ENCODE results near the gene RAP1GAP. TPM values are rescaled to one million over a fixed set of nuclear protein-coding genes. Genes with fewer than 3 reads are reported as not detected.

Gene RAP1GAP
- polyA plus RNA-seq, 3 donors = 0.45 to 65.5 (median 6.9) TPM

DNA sequence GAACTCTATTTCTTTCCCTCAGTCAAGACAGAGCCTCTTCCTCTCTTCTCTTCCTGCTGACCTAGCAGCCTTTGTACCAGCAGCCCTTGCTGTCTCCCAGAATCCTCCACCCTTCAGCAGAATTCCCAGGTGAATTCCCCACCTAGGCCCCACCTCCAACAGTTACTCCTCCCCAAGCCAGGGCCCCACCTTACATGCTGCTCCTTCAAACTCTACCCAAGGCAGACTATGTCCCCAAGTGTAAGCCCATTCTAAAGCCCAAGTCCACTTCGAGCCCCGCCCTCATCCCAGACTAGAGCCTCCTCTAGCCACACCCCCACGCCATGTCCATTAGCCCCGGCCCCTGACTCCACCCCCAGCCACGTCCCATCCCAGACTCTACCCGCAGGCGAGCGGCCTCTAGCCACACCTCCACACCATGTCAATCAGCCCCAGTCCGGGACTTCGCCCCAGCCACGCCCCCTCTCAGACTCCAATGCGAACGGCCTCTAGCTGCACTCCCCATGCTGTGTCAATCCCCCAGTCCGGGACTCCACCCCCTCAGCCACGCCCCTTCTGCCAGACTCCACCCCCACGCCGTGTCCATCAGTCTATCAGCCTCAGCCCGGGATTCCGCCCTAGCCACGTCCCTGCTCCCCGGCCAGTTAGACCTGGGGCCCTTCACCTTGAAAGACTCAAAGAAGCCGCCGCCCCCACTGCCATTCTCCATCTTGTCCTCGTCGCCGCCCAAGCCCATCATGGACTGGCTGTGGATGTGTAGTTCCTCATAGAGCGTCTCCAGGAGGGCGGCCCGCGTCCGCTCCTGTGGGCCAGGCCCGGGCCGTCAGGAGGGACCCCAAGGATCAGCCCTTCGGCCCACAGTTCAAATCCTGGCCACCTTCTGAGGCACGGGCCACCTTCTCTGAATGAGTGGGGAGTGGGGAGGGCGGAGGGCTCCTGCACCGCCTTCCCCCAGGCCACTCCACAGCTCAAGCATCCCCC is 61.3 kb downstream of the RAP1GAP start:
- no peak overlapping the region for H3K27ac ChIP-seq (ENCODE audit: low read depth, low read length)
- WGBS, 3 donors = 28 to 51% (median 35%) methylated on average over 37 of the region's 37 CpGs

DNA sequence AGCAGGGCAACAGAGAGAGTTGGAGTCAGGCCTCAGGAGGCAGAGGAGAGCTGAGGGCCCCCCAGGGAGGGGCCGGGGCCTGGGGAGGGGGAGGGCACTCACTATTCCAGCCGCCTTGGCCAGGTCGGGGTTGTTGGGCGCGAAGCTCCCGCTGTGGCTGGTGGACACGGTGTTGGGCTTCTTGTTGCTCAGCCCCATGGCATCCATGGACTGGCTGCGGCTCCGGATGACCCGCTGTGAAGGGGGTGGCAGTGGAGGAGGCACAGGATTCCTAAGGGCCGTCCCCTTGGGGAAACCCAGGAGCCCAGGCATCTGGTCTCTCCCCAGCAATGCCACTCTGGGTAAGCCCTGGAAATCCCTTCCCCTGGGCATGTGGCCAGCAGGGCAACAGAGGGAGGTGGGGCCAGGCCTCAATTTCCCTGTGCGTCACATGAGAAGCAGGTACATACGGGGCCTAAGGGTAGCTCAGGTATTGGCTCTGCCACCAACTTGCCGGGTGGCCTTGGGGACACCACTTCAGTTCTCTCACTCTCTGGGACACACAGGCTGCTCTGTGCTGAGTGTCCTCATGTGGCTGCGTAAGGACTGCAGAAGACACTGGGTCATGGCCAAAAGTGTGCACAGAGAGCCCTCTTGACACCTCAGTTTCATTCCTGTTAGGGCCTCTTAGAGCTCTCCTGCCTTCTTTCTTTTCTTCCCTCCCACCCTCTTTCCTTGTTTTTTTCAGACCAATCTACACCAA is 63.0 kb downstream of the RAP1GAP start:
- no peak overlapping the region for H3K27ac ChIP-seq (ENCODE audit: low read depth, low read length)
- 85 to 92% (median 87%) methylated on average over 14 to 15 of the region's 15 CpGs for WGBS, 3 donors

DNA sequence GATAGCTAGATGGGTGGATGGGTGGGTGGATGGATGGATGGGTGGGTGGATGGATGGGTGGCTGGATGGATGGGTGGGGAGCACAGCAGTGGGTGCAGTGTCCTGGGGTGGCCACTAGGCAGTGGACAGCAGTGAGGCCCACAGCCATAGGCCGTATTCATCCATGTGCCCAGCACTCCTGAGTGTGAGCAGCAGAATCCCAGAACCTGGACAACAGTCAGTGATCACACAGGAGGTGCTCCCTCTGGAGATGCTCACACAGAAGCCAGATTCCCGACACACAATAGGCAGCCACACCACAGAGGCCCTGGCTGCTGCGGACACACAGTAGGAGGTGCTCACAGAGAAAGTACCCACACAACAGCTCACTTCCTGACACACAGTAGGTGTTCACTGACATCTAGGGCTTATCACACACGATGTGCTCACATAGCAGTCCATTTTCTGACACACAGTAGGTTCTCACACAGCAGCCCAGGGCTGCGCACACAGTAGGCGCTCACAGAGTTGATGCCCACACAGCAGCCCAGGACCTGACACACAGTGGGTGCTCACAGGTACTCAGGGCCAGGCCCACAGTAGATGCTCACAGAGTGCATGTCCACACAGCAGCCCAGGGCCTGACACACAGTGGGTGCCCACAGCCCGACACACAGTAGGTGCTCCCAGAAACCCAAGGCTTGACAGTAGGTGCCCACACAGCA is 64.0 kb downstream of the RAP1GAP start:
- H3K27ac ChIP-seq (ENCODE audit: low read depth, low read length) = no peak overlapping the region
- WGBS, 3 donors = 85 to 92% (median 90%) methylated on average over 7 of the region's 7 CpGs

DNA sequence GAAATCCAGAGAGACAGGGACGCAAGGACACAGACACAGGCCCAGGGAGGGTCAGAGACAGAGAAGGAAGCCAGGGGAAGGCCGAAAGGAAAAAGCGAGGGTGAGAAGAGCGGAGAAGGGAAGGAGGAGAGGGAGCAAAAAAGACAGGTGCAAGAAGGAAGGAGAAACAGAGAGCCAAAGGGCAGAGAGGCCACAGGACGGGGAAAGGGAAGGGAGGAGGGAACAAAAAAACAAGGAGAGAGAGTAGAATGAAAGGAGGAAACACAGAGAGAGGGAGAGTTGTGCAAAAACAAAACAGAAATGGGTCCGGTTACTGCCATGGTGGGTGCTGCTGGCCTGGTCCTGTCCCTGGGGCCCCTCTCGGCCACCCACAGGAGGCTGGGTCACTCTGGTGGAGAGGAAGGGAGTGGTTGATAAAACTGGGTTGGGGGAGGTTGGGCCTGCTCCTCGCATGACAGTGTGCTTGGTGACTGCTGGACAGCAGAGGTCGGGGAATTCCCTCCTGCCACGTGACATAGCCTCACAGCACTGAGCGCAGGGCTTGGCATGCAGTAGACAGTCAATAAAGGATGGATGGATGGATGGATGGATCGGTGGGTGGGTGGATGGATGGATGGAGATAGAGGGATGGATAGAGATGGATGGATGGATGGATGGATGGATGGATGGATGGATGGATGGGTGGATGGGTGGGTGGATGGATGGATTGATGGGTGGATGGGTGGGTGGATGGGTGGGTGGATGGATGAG is 64.8 kb downstream of the RAP1GAP start:
- no peak overlapping the region for H3K27ac ChIP-seq (ENCODE audit: low read depth, low read length)
- 84 to 92% (median 84%) methylated on average over 12 of the region's 12 CpGs for WGBS, 3 donors

DNA sequence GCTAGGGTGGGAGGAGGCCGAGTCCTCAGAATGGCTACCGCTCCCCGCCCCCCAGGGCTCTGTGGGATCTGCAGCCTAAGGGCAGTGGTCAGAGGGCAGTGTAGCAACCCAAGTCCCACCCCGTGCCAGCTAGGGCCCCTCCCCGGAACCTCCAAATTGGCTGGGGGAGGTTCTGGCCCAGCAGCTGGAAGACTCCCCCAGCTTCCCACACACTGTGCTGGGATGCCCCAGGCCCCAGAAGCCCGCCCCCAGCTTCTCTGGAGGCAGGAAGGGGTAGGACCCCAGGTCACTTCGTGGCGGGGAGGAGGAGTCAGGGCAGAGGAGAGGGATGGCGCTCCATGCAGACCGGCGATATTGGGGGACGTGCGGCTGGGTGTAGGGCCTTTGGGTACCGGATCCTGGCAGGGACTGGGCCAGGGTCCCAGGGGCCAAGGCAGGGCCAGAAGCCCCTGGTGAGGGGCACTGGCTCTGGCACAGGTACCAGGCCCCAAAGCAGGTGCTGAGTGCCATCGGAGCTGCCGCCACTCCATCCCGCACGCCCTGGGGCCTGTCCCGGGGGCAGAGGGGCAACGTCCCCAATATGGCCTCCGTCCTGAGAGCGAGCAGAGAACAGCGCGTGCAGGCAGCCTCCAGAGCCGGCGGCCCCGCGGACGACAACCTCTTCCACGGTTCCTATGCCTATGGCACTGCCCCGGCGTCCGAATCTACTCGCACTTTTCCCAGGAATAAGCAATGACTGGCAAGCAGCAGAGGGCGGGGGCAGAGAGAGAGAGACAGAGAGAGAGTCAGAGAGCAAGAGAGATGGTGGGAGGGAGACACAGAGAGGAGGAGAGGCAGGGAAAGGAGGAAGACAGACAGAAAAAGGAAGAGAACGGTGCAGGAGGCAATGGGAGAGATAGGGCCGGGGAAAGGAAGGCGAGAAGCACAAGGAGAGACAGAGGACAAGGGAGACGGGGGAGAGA is 65.7 kb downstream of the RAP1GAP start:
- H3K27ac ChIP-seq (ENCODE audit: low read depth, low read length) = no peak overlapping the region
- WGBS, 3 donors = 82 to 91% (median 91%) methylated on average over 39 of the region's 39 CpGs

DNA sequence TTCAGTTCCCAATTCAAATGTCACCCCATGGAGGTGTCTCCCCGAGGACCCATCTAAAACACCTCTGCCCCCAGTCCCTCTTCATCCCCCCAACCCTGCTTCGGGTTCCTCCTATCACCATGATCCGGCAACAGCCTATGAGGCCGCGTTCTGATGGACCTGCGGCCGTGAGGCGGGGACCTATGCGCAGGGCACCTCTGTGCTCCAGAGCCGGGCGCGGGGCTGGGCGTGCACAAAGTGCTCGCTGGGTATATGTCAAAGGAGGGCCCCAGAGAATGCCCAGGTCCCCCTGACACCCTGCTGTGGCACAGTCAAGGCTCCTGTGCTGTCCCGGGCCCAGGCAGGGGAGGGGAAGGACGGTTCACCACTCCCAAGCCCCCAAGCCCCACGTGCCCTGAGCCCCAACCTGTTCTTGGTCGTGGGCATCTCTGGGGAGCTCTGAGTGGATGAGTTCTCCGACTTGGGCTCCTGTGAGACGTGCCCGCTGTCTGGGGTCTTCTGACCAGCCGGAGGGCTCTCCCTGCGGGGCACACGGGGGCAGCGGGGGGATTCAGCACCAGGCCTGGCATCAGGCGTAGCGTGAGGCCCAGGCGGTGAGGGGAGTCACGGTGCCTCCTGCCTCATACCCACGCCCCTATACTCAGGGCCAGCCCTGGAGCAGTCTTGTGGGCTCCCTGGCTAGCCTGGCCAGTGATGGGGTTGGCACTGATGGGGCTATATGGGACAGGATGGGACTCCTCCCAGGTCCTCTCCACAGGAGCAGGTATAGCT is 67.7 kb downstream of the RAP1GAP start:
- 87 to 94% (median 88%) methylated on average over 30 of the region's 30 CpGs for WGBS, 3 donors
- no peak overlapping the region for H3K27ac ChIP-seq (ENCODE audit: low read depth, low read length)

DNA sequence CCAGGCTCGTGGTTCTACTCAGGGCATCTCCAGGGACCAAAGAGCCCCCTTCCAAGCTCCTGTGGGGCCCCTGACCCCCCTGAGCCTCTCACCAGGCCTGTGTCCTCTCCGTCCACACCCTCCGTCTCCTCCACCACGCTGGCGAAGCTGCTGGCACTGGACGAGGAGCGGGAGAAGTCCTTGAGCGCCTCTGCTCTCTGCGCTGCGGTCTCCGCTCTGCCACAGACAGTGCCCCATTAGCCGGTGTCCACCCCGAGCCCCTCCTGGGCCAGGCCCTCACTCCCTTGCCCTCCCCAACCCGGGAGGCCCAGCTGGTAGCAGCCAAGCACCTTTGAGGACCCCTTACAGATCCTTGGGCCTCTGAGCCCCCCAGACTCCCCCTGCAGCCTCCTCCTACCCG is 69.8 kb downstream of the RAP1GAP start:
- no peak overlapping the region for H3K27ac ChIP-seq (ENCODE audit: low read depth, low read length)
- 77 to 86% (median 81%) methylated on average over 15 of the region's 15 CpGs for WGBS, 3 donors

DNA sequence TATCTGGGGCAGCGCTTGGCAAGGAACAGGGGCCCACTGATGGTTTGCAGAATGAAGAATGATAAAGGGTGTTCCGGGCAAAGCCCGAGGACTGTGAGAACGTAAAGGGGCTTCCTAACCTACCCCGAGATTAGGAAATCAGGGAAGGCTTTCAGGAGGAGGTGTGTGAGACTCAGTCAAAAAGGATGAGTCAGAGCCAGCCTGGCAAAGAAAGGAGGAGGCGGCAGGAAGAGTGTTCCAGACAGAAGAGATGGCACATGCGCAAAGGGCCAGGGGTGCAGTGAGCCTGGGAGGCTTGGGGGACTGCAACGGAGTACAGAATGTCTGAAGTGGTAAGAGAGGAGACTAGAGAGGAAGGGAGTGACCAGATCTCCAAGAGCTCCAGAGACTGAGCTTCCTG is 70.3 kb downstream of the RAP1GAP start:
- H3K27ac ChIP-seq (ENCODE audit: low read depth, low read length) = no peak overlapping the region
- 79 to 82% (median 79%) methylated on average over 8 of the region's 8 CpGs for WGBS, 3 donors

DNA sequence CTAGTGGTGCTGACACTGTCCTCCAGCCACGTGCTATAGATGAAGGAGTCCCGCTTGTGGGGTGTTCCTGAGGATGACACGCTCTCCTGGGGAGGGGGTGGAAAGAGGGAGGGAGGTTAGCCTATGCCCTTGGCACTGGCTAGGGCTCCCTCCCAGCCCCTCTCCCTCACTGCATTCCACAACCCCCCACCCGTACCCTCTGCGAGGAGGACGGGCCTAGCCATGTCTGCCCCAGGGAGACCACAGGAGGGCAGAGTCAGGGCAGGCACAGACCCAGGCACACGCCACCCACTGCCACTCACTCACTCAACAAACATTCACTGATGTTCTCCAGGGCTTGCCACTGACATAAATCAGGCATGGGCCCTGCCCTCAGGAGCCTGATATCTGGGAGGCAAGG is 70.7 kb downstream of the RAP1GAP start:
- H3K27ac ChIP-seq (ENCODE audit: low read depth, low read length) = no peak overlapping the region
- WGBS, 3 donors = 70 to 80% (median 77%) methylated on average over 6 to 7 of the region's 7 CpGs

DNA sequence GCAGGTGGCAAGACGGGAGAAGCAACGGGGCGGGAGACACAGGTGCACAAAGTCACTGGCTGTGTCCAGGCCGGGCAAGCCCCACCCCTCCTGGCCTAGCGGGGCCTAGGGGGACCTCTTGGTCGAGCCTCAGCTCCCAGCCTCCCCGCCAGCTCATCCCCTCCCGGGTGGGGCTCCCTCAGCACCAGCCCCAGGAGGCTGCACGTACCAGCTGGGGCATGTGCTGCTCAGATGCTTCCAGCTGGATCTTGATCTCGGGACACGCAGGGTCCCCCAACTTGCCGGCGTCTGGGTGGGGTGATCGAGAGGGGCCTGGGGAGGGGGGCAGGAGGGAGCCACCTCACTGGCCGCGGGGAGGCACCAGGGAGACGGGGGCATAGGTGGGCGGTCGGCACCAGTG is 71.4 kb downstream of the RAP1GAP start:
- H3K27ac ChIP-seq (ENCODE audit: low read depth, low read length) = no peak overlapping the region
- 78 to 89% (median 81%) methylated on average over 12 to 19 of the region's 19 CpGs for WGBS, 3 donors

DNA sequence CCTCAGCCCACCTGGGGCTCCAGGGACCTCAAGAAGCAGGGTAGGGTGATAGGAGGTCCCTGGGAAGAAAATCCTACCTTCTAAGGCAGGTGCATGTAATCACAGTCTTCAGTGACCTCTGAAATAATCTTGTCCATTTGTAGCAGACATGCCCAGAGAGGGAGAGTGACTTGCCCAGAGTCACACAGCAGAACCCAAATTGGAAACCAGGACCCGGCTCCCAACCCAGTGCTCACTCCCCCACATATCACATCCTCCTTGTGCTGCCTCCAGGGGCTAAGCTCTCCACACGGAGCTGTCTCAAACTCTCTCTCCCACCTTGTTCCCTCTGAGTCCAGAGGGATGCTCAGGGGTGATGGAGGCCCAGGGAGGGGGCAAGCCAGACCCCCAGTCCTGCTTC is 72.5 kb downstream of the RAP1GAP start:
- whole genome bisulfite sequencing, 3 donors = 80 to 88% (median 84%) methylated on average over 2 of the region's 2 CpGs
- no peak overlapping the region for H3K27ac ChIP-seq (ENCODE audit: low read depth, low read length)

DNA sequence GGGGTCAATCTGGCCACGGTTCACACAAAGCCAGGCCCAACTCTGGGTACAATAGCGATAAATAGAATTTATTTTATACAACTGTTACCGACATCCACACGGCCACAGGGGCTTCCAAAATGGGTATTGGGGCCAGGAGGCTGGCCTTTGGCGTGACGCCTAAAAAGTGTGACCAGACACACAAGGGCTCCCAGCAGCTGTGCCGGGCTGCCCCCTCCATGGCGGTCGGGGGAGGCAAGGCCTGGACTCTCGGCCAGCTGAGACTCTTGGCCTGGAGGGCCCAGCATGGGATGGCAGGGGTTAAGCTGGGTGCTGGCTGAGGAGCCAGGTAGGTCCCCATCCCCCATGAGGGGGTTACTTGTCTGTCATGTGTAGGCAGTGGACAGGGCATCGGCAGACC is 73.0 kb downstream of the RAP1GAP start:
- 81 to 91% (median 84%) methylated on average over 11 of the region's 11 CpGs for WGBS, 3 donors
- no peak overlapping the region for H3K27ac ChIP-seq (ENCODE audit: low read depth, low read length)

DNA sequence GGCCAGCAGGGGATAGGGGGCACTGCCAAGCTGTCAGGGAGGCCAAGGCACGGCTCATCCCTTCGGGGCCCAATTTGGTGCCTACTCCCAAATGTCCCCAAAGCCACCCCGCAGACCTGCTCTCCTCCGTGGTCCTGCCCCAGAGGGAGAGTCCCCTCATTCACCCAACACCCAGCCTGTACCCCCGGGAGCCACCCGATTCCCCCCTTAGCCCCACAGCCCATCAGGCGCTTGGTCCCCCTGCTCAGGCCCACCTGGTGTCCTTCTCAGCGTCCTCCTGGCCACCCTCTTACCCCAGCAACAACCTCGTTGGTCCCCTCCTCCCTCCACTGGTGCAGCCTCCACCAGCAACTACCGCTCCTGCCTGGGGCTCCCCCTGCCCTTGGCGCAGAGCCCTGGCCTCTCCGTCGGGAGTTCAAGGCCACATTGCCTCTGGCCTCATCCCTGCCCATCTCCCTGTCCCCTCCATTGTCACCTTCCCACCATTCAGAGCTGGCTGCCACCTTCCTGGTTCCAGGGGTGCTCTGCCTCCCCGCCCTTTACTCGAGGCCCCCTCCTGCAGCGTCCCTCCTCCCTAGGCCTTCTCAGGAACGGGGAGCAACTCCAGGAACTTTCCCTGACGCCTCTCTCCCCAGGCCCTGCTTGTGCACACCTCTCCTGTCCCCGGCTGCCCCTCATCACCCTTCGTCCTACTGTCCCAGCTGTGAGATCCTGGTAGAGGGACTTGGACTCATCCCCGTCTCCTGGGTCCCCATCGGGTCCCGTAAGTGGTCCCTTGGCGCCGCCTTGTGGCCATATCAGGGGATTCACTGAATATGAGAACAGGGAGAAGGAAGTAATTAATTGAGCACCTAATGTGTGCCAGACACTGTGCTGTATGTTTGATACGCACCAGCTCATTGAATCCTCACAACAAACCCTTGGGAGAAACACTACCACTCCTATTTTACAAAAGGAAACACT is 73.9 kb downstream of the RAP1GAP start:
- no peak overlapping the region for H3K27ac ChIP-seq (ENCODE audit: low read depth, low read length)
- WGBS, 3 donors = 57 to 63% (median 60%) methylated on average over 23 to 26 of the region's 26 CpGs

DNA sequence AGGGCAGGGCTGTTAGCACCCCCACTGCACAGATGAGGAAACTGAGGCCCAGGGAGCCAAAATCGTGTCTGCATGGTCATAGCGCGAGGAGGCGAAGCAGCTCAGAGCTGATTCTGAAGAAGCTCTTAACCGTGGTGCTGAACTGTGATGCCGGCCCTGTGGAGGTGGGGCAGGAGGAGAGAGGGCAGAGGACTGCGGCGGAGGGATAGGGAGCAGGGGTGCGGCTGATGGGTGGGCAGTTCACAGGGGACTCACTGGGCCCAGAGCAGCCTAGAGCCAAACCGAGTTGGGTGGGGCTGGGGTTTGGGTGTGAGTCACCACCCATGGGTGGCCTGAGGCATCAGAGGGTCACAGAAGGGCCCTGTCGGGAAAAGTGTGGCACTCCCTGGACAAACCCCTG is 74.7 kb downstream of the RAP1GAP start:
- no peak overlapping the region for H3K27ac ChIP-seq (ENCODE audit: low read depth, low read length)
- WGBS, 3 donors = 63 to 76% (median 76%) methylated on average over 8 to 11 of the region's 11 CpGs

DNA sequence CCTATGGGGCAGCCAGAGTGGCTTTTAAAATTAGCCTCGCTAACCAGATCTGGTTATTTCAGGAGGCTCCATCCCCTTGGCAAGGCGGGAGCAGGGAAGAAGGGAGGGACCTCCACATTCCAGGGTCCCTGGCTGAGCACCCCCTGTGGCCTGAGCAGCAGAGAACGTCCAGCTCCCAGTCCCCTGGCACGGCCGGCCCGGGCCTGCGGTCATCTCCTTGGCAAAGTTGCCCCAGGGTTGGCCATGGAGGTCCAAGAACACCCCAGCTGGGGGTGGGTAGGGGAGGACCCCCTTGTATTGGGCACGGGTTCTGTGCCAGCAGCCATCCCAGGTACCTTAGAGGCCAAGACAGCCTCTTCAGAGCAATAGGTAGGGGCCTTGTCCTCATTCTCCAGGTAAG is 75.9 kb downstream of the RAP1GAP start:
- H3K27ac ChIP-seq (ENCODE audit: low read depth, low read length) = no peak overlapping the region
- WGBS, 3 donors = 74 to 89% (median 86%) methylated on average over 8 of the region's 8 CpGs
